K562 (cell line): ENCODE results near the gene LPCAT2. TPM values are rescaled to one million over a fixed set of nuclear protein-coding genes. Genes with fewer than 3 reads are reported as not detected.

Experiments used
- ATAC-seq: fragments of 200-7000 bp; cut with Tn5 transposase; 3 replicates; pipeline ENCODE4 v1.9.1; 2020; ENCODE audit warnings: moderate library complexity
- BruUV-seq: library from RNA; stranded (reverse); fragments of 400-500 nt; replicated peaks from 2 replicates; lab custom pipeline; 2021; lab: Mats Ljungman, UMichigan
- CTCF ChIA-PET: fragments of 300-600 bp; formaldehyde crosslinking; extraction: SDS; loops from one replicate; lab custom pipeline; 2021; ENCODE audit warnings: low intra/inter-chr PET ratio; lab: Yijun Ruan, JAX
- POLR2A ChIA-PET: fragments of 300-600, 350-650 bp; sonication (Branson Sonifier 250); formaldehyde crosslinking; extraction: SDS; loops from one replicate; lab custom pipeline; 2021; ENCODE audit warnings: antibody characterized with exemption, inconsistent platforms; lab: Yijun Ruan, JAX
- DNase-seq, 4 experiments: peaks; one replicate each; pipeline versions ENCODE4 v3.0.0 to v3.0.0-alpha.2; 2011 to 2018; ENCODE audit warnings: low spot score in 3 of 4, mixed read lengths in 3 of 4; ENCODE audit errors: extremely low read depth in 1 of 4
- FAIRE-seq: peaks from 2 replicates; lab custom pipeline; 2011; peaks lifted over from hg19 to GRCh38; lab: Jason Lieb, UNC
- H2AFZ ChIP-seq: 2 replicates; pipeline ENCODE4 v1.6.0; 2011; ENCODE audit warnings: low read depth, low read length, control low read depth, inconsistent platforms
- H3K27ac ChIP-seq: fragments of 200-600 bp; 3 replicates; pipeline ENCODE4 v1.8.0; 2011; ENCODE audit warnings: low read depth, mild to moderate bottlenecking, control low read depth, inconsistent platforms, low read length, moderate library complexity, mixed read lengths; ENCODE audit errors: extremely low read depth
- H3K27me3 ChIP-seq, 2 experiments: fragments of 300-600 bp in 1 of 2; 2 replicates in 1 of 2; 3 replicates in 1 of 2; pipeline versions ENCODE4 v1.6.0 to v1.8.0; 2011; ENCODE audit warnings: inconsistent platforms in 2 of 2, low read length in 2 of 2, mild to moderate bottlenecking in 1 of 2, mixed read lengths in 1 of 2, moderate library complexity in 1 of 2; ENCODE audit not compliant: control insufficient read depth in 2 of 2, insufficient read depth in 2 of 2
- H3K36me3 ChIP-seq: fragments of 300-600 bp; 3 replicates; pipeline ENCODE4 v1.8.0; 2011; ENCODE audit warnings: mild to moderate bottlenecking, low read length, inconsistent platforms; ENCODE audit not compliant: control insufficient read depth, insufficient read depth
- H3K4me1 ChIP-seq, 2 experiments: fragments of 200-600 bp in 1 of 2; replicated peaks in 1 of 2; 2 replicates in 1 of 2; 3 replicates in 1 of 2; pipeline versions ENCODE4 v1.5.1 to v1.8.0; 2011; ENCODE audit warnings: inconsistent platforms in 2 of 2, low read length in 2 of 2, mild to moderate bottlenecking in 1 of 2, mixed read lengths in 1 of 2, moderate library complexity in 1 of 2; ENCODE audit not compliant: control insufficient read depth in 2 of 2, insufficient read depth in 2 of 2
- H3K4me2 ChIP-seq: 2 replicates; pipeline ENCODE4 v1.6.1; 2011; ENCODE audit warnings: low read length, control low read depth, inconsistent platforms, mixed read lengths; ENCODE audit not compliant: insufficient read depth
- H3K4me3 ChIP-seq: fragments of 200-600 bp; sonication (generic), shearing (Covaris generic); 2 replicates; pipeline ENCODE4 v1.5.1; 2016; ENCODE audit warnings: control low read depth, inconsistent platforms
- H3K79me2 ChIP-seq: fragments of 200-600 bp; 3 replicates; pipeline ENCODE4 v1.8.0; 2011; ENCODE audit warnings: low read length, inconsistent platforms; ENCODE audit not compliant: control insufficient read depth, insufficient read depth
- H3K9ac ChIP-seq, 2 experiments: 2 replicates each; pipeline versions ENCODE4 v1.6.0 to v1.6.1; 2011; ENCODE audit warnings: low read depth in 2 of 2, low read length in 2 of 2, control low read depth in 1 of 2, inconsistent platforms in 1 of 2, mild to moderate bottlenecking in 1 of 2, mixed read lengths in 1 of 2; ENCODE audit not compliant: insufficient read depth in 1 of 2
- H3K9me1 ChIP-seq: one replicate; pipeline ENCODE4 v1.6.0; 2011; ENCODE audit warnings: inconsistent platforms, mild to moderate bottlenecking, low read length, moderate library complexity; ENCODE audit not compliant: control insufficient read depth, insufficient read depth
- H3K9me3 ChIP-seq: replicated peaks from 2 replicates; pipeline ENCODE4 v1.5.1; 2011; ENCODE audit warnings: low read depth, low read length, inconsistent platforms; ENCODE audit not compliant: control insufficient read depth, insufficient read depth
- H4K20me1 ChIP-seq: replicated peaks from 2 replicates; pipeline ENCODE4 v1.6.1; 2011; ENCODE audit warnings: low read length, inconsistent platforms, mixed read lengths; ENCODE audit not compliant: control insufficient read depth, insufficient read depth
- MGA ChIP-seq: fragments of 450-650 bp; IDR thresholded peaks from 2 replicates; pipeline ENCODE4 v1.6.1; 2016; ENCODE audit warnings: mild to moderate bottlenecking, moderate library complexity
- NR2C1 ChIP-seq, 2 experiments: fragments of 450-650 bp; IDR thresholded peaks; 2 replicates each; pipeline ENCODE4 v1.6.1; 2017; ENCODE audit warnings: mild to moderate bottlenecking in 2 of 2, antibody characterized with exemption in 1 of 2, inconsistent platforms in 1 of 2, missing compliant biosample characterization in 1 of 2, missing genetic modification characterization in 1 of 2
- ZNF436 ChIP-seq: fragments of 250-450, 450-650 bp; sonication (Bioruptor Pico); formaldehyde crosslinking; IDR thresholded peaks from 2 replicates; pipeline ENCODE4 v1.7.0; 2020; ENCODE audit warnings: mild to moderate bottlenecking
- WGBS: fragments of 100-300 bp; shearing (Covaris generic); methylation state at CpG from one replicate; pipeline ENCODE4 v1.1.6; 2016; ENCODE audit warnings: low coverage, mixed read lengths; ENCODE audit not compliant: insufficient coverage; ENCODE audit errors: missing lambda C conversion rate; 5-methylcytosine and 5-hydroxymethylcytosine counted together
- in situ Hi-C: fragments of 300-500 bp; cut with MboI; formaldehyde crosslinking; loops from 4 replicates; pipeline ENCODE4 v1.15.0; 2018; ENCODE audit warnings: inconsistent platforms, mixed read lengths
- intact Hi-C: fragments of 100-400 bp; cut with micrococcal nuclease; formaldehyde crosslinking; loops from 2 replicates; pipeline ENCODE4 v1.14.2; 2022
- polyA plus RNA-seq, 8 experiments: library from polyadenylated mRNA; depleted of rRNA in 4 of 8; stranded (reverse) in 5 of 8; unstranded in 3 of 8; fragments of >200 nt; fragmentation: Nextera tagmentation in 2 of 8; fragmentation: Illumina TruSeq in 1 of 8; extraction: Ambion mirVana in 2 of 8; extraction: Trizol in 1 of 8; gene quantifications; 2 replicates each; pipeline versions ENCODE4 v1.2.1 to v1.2.3, GENCODE V29; 2011 to 2014; ENCODE audit warnings: inconsistent platforms in 1 of 8, missing spikeins in 1 of 8
- total RNA-seq, 7 experiments: library from RNA; depleted of rRNA in 6 of 7; stranded (reverse); fragments of >200 nt in 6 of 7; fragmentation: Illumina TruSeq in 2 of 7; extraction: Trizol in 2 of 7; gene quantifications; 2 replicates each; pipeline versions ENCODE4 v1.2.1 to v1.2.3, GENCODE V29; 2011 to 2021; ENCODE audit warnings: low replicate concordance in 1 of 7

The LPCAT2 gene
- total and polyA plus RNA-seq, 9 of the 15 experiments (the other 6 are each of a cell fraction or from before 2014, with no cell fraction given), result 2.9 to 15.0 (median 7.3) TPM

- no peak for FAIRE-seq
- Histone ChIP-seq H3K27ac (no peak overlapping the region), H3K9me1 (no peaks in the 10 kb centered on the region), H2AFZ (no peak overlapping the region), H3K36me3 (no peaks in the 10 kb centered on the region), H3K9me3 (no peaks in the 10 kb centered on the region), H3K4me1 (peaks cover 7 to 14% of the 10 kb centered on the region in 2 experiments), H4K20me1 (no peaks in the 10 kb centered on the region), H3K4me3 (no peak overlapping the region), H3K79me2 (no peaks in the 10 kb centered on the region), H3K4me2 (no peak overlapping the region), H3K9ac (no peak overlapping the region), H3K27me3 (peaks cover 0 to 8% of the 10 kb centered on the region in 2 experiments; a peak in 1 of 5 replicates)
- ChIA-PET POLR2A (no interaction called here), CTCF (no interaction called here)
- TF ChIP-seq NR2C1 (IDR thresholded peaks at IDR 0.05) (no peak), NR2C1 (tag; IDR thresholded peaks at IDR 0.05) (no peak), MGA (no peak), ZNF436 (CRISPR knock-in tag) (no peak)
- ATAC-seq, result no peak
- WGBS, result 28% methylated on average over 4 of the region's 4 CpGs
- no TSS peak for BruUV-seq
- DNase-seq, result no peak
- in situ Hi-C loops, result no loop called here
- intact Hi-C loops, result no loop called here
These were observed 2.2 kb upstream of the LPCAT2 start for GRCh38 chr16:55506708-55507107.
